ENCODE results near the gene FLVCR1.
"Not testable (repeated sequence)": the region's sequence is repeated elsewhere in the genome, so short reads cannot be mapped to it uniquely, and the experiment has no call there.

The FLVCR1 gene

GRCh38 chr1:212862111-212862690 is 4.1 kb downstream of the FLVCR1 start:
- TF ChIP-seq CTCF (IDR thresholded peaks at IDR 0.05; ENCODE audit: low read depth, low read length) = no peak
- H3K4me3 ChIP-seq (replicated peaks in 1 of 2; ENCODE audit: low read depth in 2 of 2, low read length in 2 of 2) = no peak overlapping the region

GRCh38 chr1:212863345-212863744 is 5.3 kb downstream of the FLVCR1 start:
- not testable (repeated sequence) for DNase-seq (ENCODE audit: low read depth in 2 of 2); H3K4me3 ChIP-seq (replicated peaks in 1 of 2; ENCODE audit: low read depth in 2 of 2, low read length in 2 of 2)

More at GRCh38 chr1:212862111-212862690, 4.1 kb downstream of the FLVCR1 start:
- DNase-seq (ENCODE audit: low read depth in 2 of 2) = no peak

- H3K4me3 ChIP-seq (replicated peaks in 1 of 2; ENCODE audit: low read depth in 2 of 2, low read length in 2 of 2) = no peak overlapping the region
- no peak for TF ChIP-seq CTCF (IDR thresholded peaks at IDR 0.05; ENCODE audit: low read depth, low read length)
- DNase-seq (ENCODE audit: low read depth in 2 of 2) = no peak
Observed at GRCh38 chr1:212864201-212864600, 6.1 kb downstream of the FLVCR1 start.

GRCh38 chr1:212867192-212867591 is 9.1 kb downstream of the FLVCR1 start:
- TF ChIP-seq CTCF (IDR thresholded peaks at IDR 0.05; ENCODE audit: low read depth, low read length) = no peak
- DNase-seq (ENCODE audit: low read depth in 2 of 2) = no peak
- H3K4me3 ChIP-seq (replicated peaks in 1 of 2; ENCODE audit: low read depth in 2 of 2, low read length in 2 of 2) = no peak overlapping the region

- TF ChIP-seq CTCF (IDR thresholded peaks at IDR 0.05; ENCODE audit: low read depth, low read length) = no peak
- no peak overlapping the region for H3K4me3 ChIP-seq (replicated peaks in 1 of 2; ENCODE audit: low read depth in 2 of 2, low read length in 2 of 2)
- no peak for DNase-seq (ENCODE audit: low read depth in 2 of 2)
Observed at GRCh38 chr1:212871976-212872375, 13.9 kb downstream of the FLVCR1 start.

- no peak for DNase-seq (ENCODE audit: low read depth in 2 of 2)
- no peak for TF ChIP-seq CTCF (IDR thresholded peaks at IDR 0.05; ENCODE audit: low read depth, low read length)
- no peak overlapping the region for H3K4me3 ChIP-seq (replicated peaks in 1 of 2; ENCODE audit: low read depth in 2 of 2, low read length in 2 of 2)
Observed at GRCh38 chr1:212873518-212873917, 15.4 kb downstream of the FLVCR1 start.

GRCh38 chr1:212878418-212878817 is 20.3 kb downstream of the FLVCR1 start:
- no peak for TF ChIP-seq CTCF (IDR thresholded peaks at IDR 0.05; ENCODE audit: low read depth, low read length)
- no peak for DNase-seq (ENCODE audit: low read depth in 2 of 2)

More at GRCh38 chr1:212878418-212878817, 20.3 kb downstream of the FLVCR1 start:
- no peak overlapping the region for H3K4me3 ChIP-seq (replicated peaks in 1 of 2; ENCODE audit: low read depth in 2 of 2, low read length in 2 of 2)

Measured in cardiac fibroblast (primary cell).